K562 (cell line): ENCODE data around the gene ARHGAP18. TPM values are rescaled to one million over a fixed set of nuclear protein-coding genes. Genes with fewer than 3 reads are reported as not detected.

Experiments
- BHLHE40 ChIP-seq: IDR thresholded peaks from 2 replicates; pipeline ENCODE4 v1.6.1; 2011; ENCODE audit warnings: low read length, improper control_type of control experiment
- CXXC5 ChIP-seq: fragments of 250-450 bp; sonication (Bioruptor Pico); IDR thresholded peaks from 2 replicates; pipeline ENCODE4 v1.8.0; 2022; ENCODE audit warnings: inconsistent platforms, mild to moderate bottlenecking, moderate library complexity
- E2F1 ChIP-seq: sonication (generic); formaldehyde crosslinking; IDR thresholded peaks from 2 replicates; pipeline ENCODE4 v1.8.1; 2023; ENCODE audit warnings: mild to moderate bottlenecking, missing genetic modification reagents, moderate library complexity
- FOXJ2 ChIP-seq: fragments of 200-800 bp; sonication (Bioruptor generic); IDR thresholded peaks from 2 replicates; pipeline ENCODE4 v1.6.1; 2016; ENCODE audit warnings: missing genetic modification characterization, missing compliant biosample characterization
- FOXK2 ChIP-seq, 2 experiments: fragments of 450-650 bp; IDR thresholded peaks in 1 of 2; conservative IDR thresholded peaks in 1 of 2; 2 replicates each; pipeline ENCODE4 v1.6.1; 2016; ENCODE audit warnings: low read depth in 2 of 2, mild to moderate bottlenecking in 1 of 2
- FUS ChIP-seq: fragments of 200-400 bp; formaldehyde crosslinking; optimal IDR thresholded peaks from 2 replicates; pipeline ENCODE3; 2017; ENCODE audit warnings: low read depth, low read length
- GATA2 ChIP-seq: sonication (generic); formaldehyde crosslinking; IDR thresholded peaks from 2 replicates; pipeline ENCODE4 v1.4.0; 2020; ENCODE audit warnings: mild to moderate bottlenecking, missing genetic modification reagents
- GTF2E2 ChIP-seq: fragments of 200-800 bp; sonication (Bioruptor generic); IDR thresholded peaks from 2 replicates; pipeline ENCODE4 v1.6.1; 2016; ENCODE audit warnings: missing genetic modification characterization, missing compliant biosample characterization
- HDAC2 ChIP-seq: fragments of 450-650 bp; IDR thresholded peaks from 2 replicates; pipeline ENCODE4 v1.6.1; 2016; ENCODE audit warnings: mild to moderate bottlenecking
- NCOA2 ChIP-seq, 2 experiments: fragments of 450-650 bp; IDR thresholded peaks; 2 replicates each; pipeline ENCODE4 v1.6.1; 2018; ENCODE audit warnings: mild to moderate bottlenecking in 2 of 2, moderate library complexity in 1 of 2; ENCODE audit not compliant: partially characterized antibody in 2 of 2
- NFE2 ChIP-seq: IDR thresholded peaks from 2 replicates; pipeline ENCODE4 v1.6.1; 2014; ENCODE audit warnings: antibody characterized with exemption, low read depth
- NFRKB ChIP-seq: fragments of 450-650 bp; IDR thresholded peaks from 2 replicates; pipeline ENCODE4 v1.6.1; 2016; ENCODE audit warnings: low read depth
- PCBP1 ChIP-seq: fragments of 200-400 bp; formaldehyde crosslinking; IDR thresholded peaks from 2 replicates; pipeline ENCODE4 v1.6.1; 2018; ENCODE audit warnings: mild to moderate bottlenecking, low read depth, low read length; ENCODE audit not compliant: poor library complexity, severe bottlenecking
- POLR2H ChIP-seq: IDR thresholded peaks from 2 replicates; pipeline ENCODE4 v1.6.1; 2016; ENCODE audit warnings: missing genetic modification characterization, low read depth, mild to moderate bottlenecking, control low read depth, missing compliant biosample characterization, moderate library complexity
- RB1 ChIP-seq: fragments of 450-650 bp; IDR thresholded peaks from 2 replicates; pipeline ENCODE4 v1.6.1; 2017; ENCODE audit warnings: low read depth, mild to moderate bottlenecking
- SOX6 ChIP-seq: fragments of 450-650 bp; IDR thresholded peaks from 2 replicates; pipeline ENCODE4 v1.6.1; 2014; ENCODE audit warnings: mild to moderate bottlenecking
- TEAD4 ChIP-seq, 2 experiments: sonication (generic) in 1 of 2; formaldehyde crosslinking in 1 of 2; IDR thresholded peaks; 2 replicates each; pipeline versions ENCODE4 v1.6.1 to v1.8.0; 2012 to 2022; ENCODE audit warnings: borderline replicate concordance in 1 of 2, inconsistent platforms in 1 of 2, low read length in 1 of 2, mild to moderate bottlenecking in 1 of 2, missing genetic modification reagents in 1 of 2
- TRIM24 ChIP-seq, 2 experiments: fragments of 450-650 bp; IDR thresholded peaks; 2 replicates each; pipeline ENCODE4 v1.6.1; 2016
- ZBTB12 ChIP-seq: fragments of 250-450 bp; sonication (Bioruptor Pico); IDR thresholded peaks from 2 replicates; pipeline ENCODE4 v1.4.0; 2020
- ZNF79 ChIP-seq: fragments of 250-450 bp; sonication (Bioruptor Pico); IDR thresholded peaks from 2 replicates; pipeline ENCODE4 v1.4.0; 2020; ENCODE audit warnings: low read depth, mild to moderate bottlenecking, moderate library complexity
- polyA plus RNA-seq, 8 experiments: library from polyadenylated mRNA; depleted of rRNA in 4 of 8; stranded (reverse) in 5 of 8; unstranded in 3 of 8; fragments of >200 nt; fragmentation: Nextera tagmentation in 2 of 8; fragmentation: Illumina TruSeq in 1 of 8; extraction: Ambion mirVana in 2 of 8; extraction: Trizol in 1 of 8; gene quantifications; 2 replicates each; pipeline versions ENCODE4 v1.2.1 to v1.2.3, GENCODE V29; 2011 to 2014; ENCODE audit warnings: inconsistent platforms in 1 of 8, missing spikeins in 1 of 8
- total RNA-seq, 7 experiments: library from RNA; depleted of rRNA in 6 of 7; stranded (reverse); fragments of >200 nt in 6 of 7; fragmentation: Illumina TruSeq in 2 of 7; extraction: Trizol in 2 of 7; gene quantifications; 2 replicates each; pipeline versions ENCODE4 v1.2.1 to v1.2.3, GENCODE V29; 2011 to 2021; ENCODE audit warnings: low replicate concordance in 1 of 7
- TF ChIP-seq, protein P1 (sequence below): fragments of 450-650 bp; IDR thresholded peaks from 2 replicates; pipeline ENCODE4 v1.6.1; 2017; ENCODE audit warnings: antibody characterized with exemption, mild to moderate bottlenecking

Gene ARHGAP18
- total and polyA plus RNA-seq, 9 of the 15 experiments (the other 6 are each of a cell fraction or from before 2014, with no cell fraction given), result 13.3 to 29.7 (median 21.1) TPM

- no peak for TF ChIP-seq ZNF79
- TF ChIP-seq RB1, result 0 out of 2 replicates have a peak, but pooled peaks have one; percentile 12
- TF ChIP-seq NFRKB, result 0 out of 2 replicates have a peak, but pooled peaks have one; percentile 36
- peak; percentile 46 to 71; a peak in 3 of 4 replicates for TF ChIP-seq FOXK2 (conservative IDR thresholded peaks at IDR 0.05 in 1 of 2, IDR thresholded peaks at IDR 0.05 in 1 of 2; ENCODE audit: low read depth in 2 of 2)
- TF ChIP-seq FOXJ2 (tag), result peak; percentile 94
- TF ChIP-seq GTF2E2 (tag), result no peak; the same call in 1 of the 2 replicates
- TF ChIP-seq NFE2, result peak; percentile 55; the same call in 1 of the 2 replicates
- no peak for TF ChIP-seq TRIM24 (IDR thresholded peaks at IDR 0.05)
- peak; percentile 51; the same call in 1 of the 2 replicates for TF ChIP-seq POLR2H (tag)
- peak; percentile 31; the same call in 1 of the 2 replicates for TF ChIP-seq ZBTB12 (CRISPR knock-in tag)
- TF ChIP-seq CXXC5 (CRISPR knock-in tag), result peak; percentile 32; the same call in 1 of the 2 replicates
- peak; percentile 72 for TF ChIP-seq SOX6
- TF ChIP-seq TEAD4 (IDR thresholded peaks at IDR 0.05; ENCODE audit: low read length), result peak; percentile 53
- no peak for TF ChIP-seq TEAD4 (CRISPR knock-in tag; IDR thresholded peaks at IDR 0.05; ENCODE audit: borderline replicate concordance)
- TF ChIP-seq PCBP1, result no peak
- TF ChIP-seq E2F1 (CRISPR knock-in tag), result no peak
- TF ChIP-seq BHLHE40, result no peak
- peak; percentile 71; the same call in 1 of the 2 replicates for TF ChIP-seq HDAC2
- no peak for TF ChIP-seq FUS
- peak in 1 of 2 experiments; percentile 65 for TF ChIP-seq NCOA2 (IDR thresholded peaks at IDR 0.05; ENCODE audit: partially characterized antibody in 2 of 2)
- peak; percentile 33; the same call in 1 of the 2 replicates for TF ChIP-seq GATA2 (CRISPR knock-in tag)
- TF ChIP-seq, protein P1, sequence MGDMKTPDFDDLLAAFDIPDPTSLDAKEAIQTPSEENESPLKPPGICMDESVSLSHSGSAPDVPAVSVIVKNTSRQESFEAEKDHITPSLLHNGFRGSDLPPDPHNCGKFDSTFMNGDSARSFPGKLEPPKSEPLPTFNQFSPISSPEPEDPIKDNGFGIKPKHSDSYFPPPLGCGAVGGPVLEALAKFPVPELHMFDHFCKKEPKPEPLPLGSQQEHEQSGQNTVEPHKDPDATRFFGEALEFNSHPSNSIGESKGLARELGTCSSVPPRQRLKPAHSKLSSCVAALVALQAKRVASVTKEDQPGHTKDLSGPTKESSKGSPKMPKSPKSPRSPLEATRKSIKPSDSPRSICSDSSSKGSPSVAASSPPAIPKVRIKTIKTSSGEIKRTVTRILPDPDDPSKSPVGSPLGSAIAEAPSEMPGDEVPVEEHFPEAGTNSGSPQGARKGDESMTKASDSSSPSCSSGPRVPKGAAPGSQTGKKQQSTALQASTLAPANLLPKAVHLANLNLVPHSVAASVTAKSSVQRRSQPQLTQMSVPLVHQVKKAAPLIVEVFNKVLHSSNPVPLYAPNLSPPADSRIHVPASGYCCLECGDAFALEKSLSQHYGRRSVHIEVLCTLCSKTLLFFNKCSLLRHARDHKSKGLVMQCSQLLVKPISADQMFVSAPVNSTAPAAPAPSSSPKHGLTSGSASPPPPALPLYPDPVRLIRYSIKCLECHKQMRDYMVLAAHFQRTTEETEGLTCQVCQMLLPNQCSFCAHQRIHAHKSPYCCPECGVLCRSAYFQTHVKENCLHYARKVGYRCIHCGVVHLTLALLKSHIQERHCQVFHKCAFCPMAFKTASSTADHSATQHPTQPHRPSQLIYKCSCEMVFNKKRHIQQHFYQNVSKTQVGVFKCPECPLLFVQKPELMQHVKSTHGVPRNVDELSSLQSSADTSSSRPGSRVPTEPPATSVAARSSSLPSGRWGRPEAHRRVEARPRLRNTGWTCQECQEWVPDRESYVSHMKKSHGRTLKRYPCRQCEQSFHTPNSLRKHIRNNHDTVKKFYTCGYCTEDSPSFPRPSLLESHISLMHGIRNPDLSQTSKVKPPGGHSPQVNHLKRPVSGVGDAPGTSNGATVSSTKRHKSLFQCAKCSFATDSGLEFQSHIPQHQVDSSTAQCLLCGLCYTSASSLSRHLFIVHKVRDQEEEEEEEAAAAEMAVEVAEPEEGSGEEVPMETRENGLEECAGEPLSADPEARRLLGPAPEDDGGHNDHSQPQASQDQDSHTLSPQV, result 0 out of 2 replicates have a peak, but pooled peaks have one; percentile 37
Observed at GRCh38 chr6:129659590-129660345, 50.2 kb downstream of the ARHGAP18 start (continued).
